Fibroblast of skin of back (primary cell): ENCODE measurements around the gene ENGASE.
"Not testable (repeated sequence)": the region's sequence is repeated elsewhere in the genome, so short reads cannot be mapped to it uniquely, and the experiment has no call there.

Experiments
- DNase-seq: peaks from one replicate; pipeline ENCODE4 v3.0.0-alpha.2; 2013

The ENGASE gene

GRCh38 chr17:79054200-79054960, 20.2 kb upstream of the ENGASE start:
- DNase-seq, result no peak

GRCh38 chr17:79055197-79055596, 19.4 kb upstream of the ENGASE start:
- no peak for DNase-seq

GRCh38 chr17:79057737-79058385, 16.8 kb upstream of the ENGASE start:
- no peak for DNase-seq

GRCh38 chr17:79062691-79063090, 11.9 kb upstream of the ENGASE start:
- no peak for DNase-seq

GRCh38 chr17:79064026-79064425, 10.6 kb upstream of the ENGASE start:
- DNase-seq, result no peak

GRCh38 chr17:79065105-79065670, 9.4 kb upstream of the ENGASE start:
- peak; percentile 27 for DNase-seq

- no peak for DNase-seq
These were observed 7.7 kb upstream of the ENGASE start for GRCh38 chr17:79066963-79067362.

- DNase-seq, result no peak
These were observed 4.3 kb upstream of the ENGASE start for GRCh38 chr17:79070266-79070880.

- DNase-seq, result no peak
These were observed 3.4 kb upstream of the ENGASE start for GRCh38 chr17:79071161-79071740.

GRCh38 chr17:79072544-79072943, 2.1 kb upstream of the ENGASE start:
- no peak for DNase-seq

- DNase-seq, result no peak
These were observed 1.5 kb upstream of the ENGASE start for GRCh38 chr17:79073016-79073705.

GRCh38 chr17:79073706-79074088, 927 bp upstream of the ENGASE start:
- DNase-seq, result no peak

GRCh38 chr17:79074121-79074648, 439 bp upstream of the ENGASE start:
- not testable (repeated sequence) for DNase-seq

GRCh38 chr17:79075446-79075750, 774 bp downstream of the ENGASE start:
- DNase-seq, result peak; percentile 9

- DNase-seq, result no peak
These were observed 1.3 kb downstream of the ENGASE start for GRCh38 chr17:79075861-79076406.

GRCh38 chr17:79077587-79077986, 3.0 kb downstream of the ENGASE start:
- DNase-seq, result no peak

- DNase-seq, result no peak
These were observed 4.0 kb downstream of the ENGASE start for GRCh38 chr17:79078476-79079190.

- DNase-seq, result no peak
These were observed 5.0 kb downstream of the ENGASE start for GRCh38 chr17:79079421-79080200.

GRCh38 chr17:79080349-79080748, 5.7 kb downstream of the ENGASE start:
- no peak for DNase-seq

- DNase-seq, result no peak
These were observed 6.2 kb downstream of the ENGASE start for GRCh38 chr17:79080761-79081290.
